ENCODE measurements around the gene COPS2.
"Not testable (repeated sequence)": the region's sequence is repeated elsewhere in the genome, so short reads cannot be mapped to it uniquely, and the experiment has no call there.

The COPS2 gene
- 78.5 to 151 reads per million in 2 experiments for total RNA-seq

- peak; percentile 90 for DNase-seq (ENCODE audit: low read depth)
Measured at GRCh38 chr15:49155110-49155833, at the start of gene COPS2. Gene COPS2, minus strand, starts transcription at chr15:49155599. Its CDS starts 21 bp downstream, at chr15:49155578.

GRCh38 chr15:49200347-49200746 lies 44.9 kb upstream of the COPS2 start:
- DNase-seq (ENCODE audit: low read depth): no peak

GRCh38 chr15:49199666-49200065 lies 44.3 kb upstream of the COPS2 start:
- no peak for DNase-seq (ENCODE audit: low read depth)

- no peak for DNase-seq (ENCODE audit: low read depth)
Measured at GRCh38 chr15:49196856-49197255, 41.5 kb upstream of the COPS2 start.

GRCh38 chr15:49191892-49192291 lies 36.5 kb upstream of the COPS2 start:
- no peak for DNase-seq (ENCODE audit: low read depth)

- DNase-seq (ENCODE audit: low read depth): no peak
Measured at GRCh38 chr15:49190586-49190985, 35.2 kb upstream of the COPS2 start.

GRCh38 chr15:49189631-49190030 lies 34.2 kb upstream of the COPS2 start:
- no peak for DNase-seq (ENCODE audit: low read depth)

- DNase-seq (ENCODE audit: low read depth): no peak
Measured at GRCh38 chr15:49188933-49189332, 33.5 kb upstream of the COPS2 start.

- no peak for DNase-seq (ENCODE audit: low read depth)
Measured at GRCh38 chr15:49187549-49188245, 32.3 kb upstream of the COPS2 start.

- no peak for DNase-seq (ENCODE audit: low read depth)
Measured at GRCh38 chr15:49185473-49185872, 30.1 kb upstream of the COPS2 start.

GRCh38 chr15:49183741-49184140 lies 28.3 kb upstream of the COPS2 start:
- not testable (repeated sequence) for DNase-seq (ENCODE audit: low read depth)

GRCh38 chr15:49182128-49182527 lies 26.7 kb upstream of the COPS2 start:
- no peak for DNase-seq (ENCODE audit: low read depth)

- no peak for DNase-seq (ENCODE audit: low read depth)
Measured at GRCh38 chr15:49179433-49180190, 24.2 kb upstream of the COPS2 start.

- no peak for DNase-seq (ENCODE audit: low read depth)
Measured at GRCh38 chr15:49178497-49178896, 23.1 kb upstream of the COPS2 start.

GRCh38 chr15:49175582-49176397 lies 20.4 kb upstream of the COPS2 start:
- not testable (repeated sequence) for DNase-seq (ENCODE audit: low read depth)

GRCh38 chr15:49174902-49175301 lies 19.5 kb upstream of the COPS2 start:
- no peak for DNase-seq (ENCODE audit: low read depth)

GRCh38 chr15:49171790-49172189 lies 16.4 kb upstream of the COPS2 start:
- no peak for DNase-seq (ENCODE audit: low read depth)

GRCh38 chr15:49169880-49170597 lies 14.6 kb upstream of the COPS2 start, which contains the start of gene GALK2:
Gene GALK2, plus strand, starts transcription at chr15:49170247. Its CDS starts 76 bp downstream, at chr15:49170323.
- DNase-seq (ENCODE audit: low read depth): peak; percentile 80

GRCh38 chr15:49168016-49168415 lies 12.6 kb upstream of the COPS2 start:
- no peak for DNase-seq (ENCODE audit: low read depth)

GRCh38 chr15:49164865-49165264 lies 9.5 kb upstream of the COPS2 start:
- no peak for DNase-seq (ENCODE audit: low read depth)

GRCh38 chr15:49163678-49164077 lies 8.3 kb upstream of the COPS2 start:
- DNase-seq (ENCODE audit: low read depth): no peak

Measured in T follicular helper cell (primary cell).